Mesendoderm (in vitro differentiated cells): ENCODE data around the gene SLC25A43.
A peak's percentile ranks its signal among the peaks of the same experiment; 100 is the strongest.

Experiments
- DNase-seq: peaks from one replicate; pipeline ENCODE4 v3.0.0; 2013
- H2AK5ac ChIP-seq: 2 replicates; pipeline ENCODE4 v1.6.1; 2013; ENCODE audit warnings: low read length, inconsistent platforms
- H2BK120ac ChIP-seq: 2 replicates; pipeline ENCODE4 v1.6.1; 2013; ENCODE audit warnings: low read depth, mild to moderate bottlenecking, low read length, moderate library complexity, mixed read lengths
- H2BK15ac ChIP-seq: replicated peaks from 2 replicates; pipeline ENCODE4 v1.6.1; 2013; ENCODE audit warnings: low read depth, mild to moderate bottlenecking, moderate library complexity
- H2BK5ac ChIP-seq: 2 replicates; pipeline ENCODE4 v1.6.1; 2013; ENCODE audit warnings: low read length, inconsistent platforms
- H3K18ac ChIP-seq: 2 replicates; pipeline ENCODE4 v1.6.1; 2013; ENCODE audit warnings: mild to moderate bottlenecking, low read length, mixed read lengths
- H3K23ac ChIP-seq: one replicate; pipeline ENCODE4 v1.6.1; 2013; ENCODE audit warnings: low read length
- H3K27ac ChIP-seq: 2 replicates; pipeline ENCODE4 v1.5.1; 2013; ENCODE audit warnings: low read depth, mild to moderate bottlenecking, inconsistent platforms, low read length, moderate library complexity
- H3K27me3 ChIP-seq: 2 replicates; pipeline ENCODE4 v1.6.1; 2013; ENCODE audit warnings: low read length, control low read depth, mild to moderate bottlenecking, inconsistent platforms; ENCODE audit not compliant: insufficient read depth, poor library complexity
- H3K36me3 ChIP-seq: 2 replicates; pipeline ENCODE4 v1.6.1; 2013; ENCODE audit warnings: low read length, inconsistent platforms; ENCODE audit not compliant: control insufficient read depth, insufficient read depth
- H3K4ac ChIP-seq: one replicate; pipeline ENCODE4 v1.6.1; 2013; ENCODE audit warnings: low read depth, mild to moderate bottlenecking, low read length, moderate library complexity
- H3K4me1 ChIP-seq: 2 replicates; pipeline ENCODE4 v1.6.1; 2013; ENCODE audit warnings: low read depth, low read length, inconsistent platforms; ENCODE audit not compliant: control insufficient read depth
- H3K4me2 ChIP-seq: 2 replicates; pipeline ENCODE4 v1.6.1; 2013; ENCODE audit warnings: low read length
- H3K4me3 ChIP-seq: 2 replicates; pipeline ENCODE4 v1.5.1; 2013; ENCODE audit warnings: mild to moderate bottlenecking, low read length
- H3K56ac ChIP-seq: one replicate; pipeline ENCODE4 v1.6.1; 2013; ENCODE audit warnings: low read length
- H3K79me1 ChIP-seq: 2 replicates; pipeline ENCODE4 v1.6.1; 2013; ENCODE audit warnings: low read length, inconsistent platforms
- H3K79me2 ChIP-seq: 2 replicates; pipeline ENCODE4 v1.6.1; 2013; ENCODE audit warnings: mild to moderate bottlenecking, low read length; ENCODE audit not compliant: control insufficient read depth, insufficient read depth
- H3K9ac ChIP-seq: 2 replicates; pipeline ENCODE4 v1.6.1; 2013; ENCODE audit warnings: low read length, inconsistent platforms
- H4K5ac ChIP-seq: one replicate; pipeline ENCODE4 v1.6.1; 2013; ENCODE audit warnings: low read length
- H4K8ac ChIP-seq: one replicate; pipeline ENCODE4 v1.6.1; 2013; ENCODE audit warnings: low read depth, mild to moderate bottlenecking, control low read depth, low read length, moderate library complexity
- WGBS: extraction: QIAGEN DNeasy Blood & Tissue Kit; methylation state at CpG from one replicate; pipeline ENCODE4 v1.1.7; 2013; ENCODE audit warnings: low lambda C conversion rate, missing lambda C conversion rate; ENCODE audit not compliant: insufficient coverage; ENCODE audit errors: extremely low coverage; 5-methylcytosine and 5-hydroxymethylcytosine counted together

SLC25A43 gene

DNA sequence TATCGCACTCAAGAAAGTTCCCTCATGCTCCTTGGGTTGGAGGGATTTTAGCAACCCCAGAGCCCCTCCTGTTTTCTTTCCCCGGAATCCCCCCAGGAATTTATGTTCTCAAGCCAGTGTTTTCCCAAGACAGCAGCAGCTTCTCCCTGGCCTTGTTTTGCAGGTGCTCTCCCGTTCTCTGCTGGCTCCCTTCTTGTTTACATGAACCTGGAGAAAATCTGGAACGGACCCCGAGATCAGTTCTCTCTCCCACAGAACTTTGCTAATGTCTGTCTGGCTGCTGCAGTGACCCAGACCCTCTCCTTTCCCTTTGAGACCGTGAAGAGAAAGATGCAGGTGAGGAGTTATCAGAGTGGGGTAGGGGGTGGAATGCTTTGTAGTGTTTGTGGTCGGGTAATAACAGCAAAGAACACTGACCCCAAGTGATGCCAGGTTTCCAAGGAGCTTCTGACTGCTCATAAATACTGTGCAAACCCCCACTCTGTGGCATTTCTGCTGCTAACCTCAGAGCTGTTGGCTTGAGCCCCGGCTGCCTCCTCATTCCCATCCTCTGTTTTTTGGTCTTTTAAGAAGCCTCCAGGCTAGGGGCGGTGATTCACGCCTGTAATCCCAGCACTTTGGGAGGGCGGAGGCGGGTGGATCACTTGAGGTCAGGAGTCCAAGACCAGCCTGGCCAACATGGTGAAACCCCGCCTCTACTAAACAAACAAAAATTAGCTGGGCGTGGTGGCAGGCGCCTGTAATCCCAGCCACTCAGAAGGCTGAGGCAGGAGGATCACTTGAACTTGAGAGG, 11.1 kb downstream of the SLC25A43 start:
- Histone ChIP-seq H3K79me2 (no peaks in the 10 kb centered on the region), H2BK120ac (no peak overlapping the region), H3K9ac (no peak overlapping the region), H3K27me3 (no peaks in the 10 kb centered on the region), H3K36me3 (no peaks in the 10 kb centered on the region), H3K27ac (no peak overlapping the region), H3K4ac (no peak overlapping the region), H4K5ac (no peak overlapping the region), H3K4me2 (no peak overlapping the region), H3K56ac (no peak overlapping the region), H3K23ac (no peak overlapping the region), H4K8ac (no peak overlapping the region), H3K4me3 (no peak overlapping the region), H3K4me1 (no peaks in the 10 kb centered on the region), H2AK5ac (no peak overlapping the region), H3K18ac (no peak overlapping the region), H2BK15ac (no peak overlapping the region), H2BK5ac (no peak overlapping the region), H3K79me1 (no peaks in the 10 kb centered on the region)
- peak; percentile 38 for DNase-seq
- WGBS: no CpG with 5 or more reads among the region's 15 CpGs

DNA sequence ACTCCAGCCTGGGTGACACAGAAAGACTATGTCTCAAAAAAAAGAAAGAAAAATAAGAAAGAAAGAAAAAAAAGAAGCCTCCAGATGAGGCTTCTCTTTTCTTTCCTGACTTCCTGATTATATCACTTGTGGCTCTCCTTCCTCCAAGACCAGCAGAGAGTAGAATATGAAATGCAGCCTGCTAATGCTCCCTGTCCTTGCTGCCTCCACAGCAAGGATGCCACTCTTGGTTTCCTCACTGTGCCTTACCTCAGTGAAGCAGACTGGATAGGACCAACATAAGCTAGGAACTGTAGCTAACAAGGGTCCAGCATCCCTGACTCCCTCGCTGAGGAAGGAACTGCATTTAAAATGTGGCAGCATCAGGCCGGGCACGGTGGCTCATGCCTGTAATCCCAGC, 11.7 kb downstream of the SLC25A43 start:
- Histone ChIP-seq H2BK5ac (no peak overlapping the region), H3K23ac (no peak overlapping the region), H4K5ac (no peak overlapping the region), H3K27me3 (no peaks in the 10 kb centered on the region), H3K36me3 (no peaks in the 10 kb centered on the region), H2BK15ac (no peak overlapping the region), H3K56ac (no peak overlapping the region), H3K4me2 (no peak overlapping the region), H3K27ac (no peak overlapping the region), H3K4ac (no peak overlapping the region), H3K9ac (no peak overlapping the region), H3K4me1 (no peaks in the 10 kb centered on the region), H2BK120ac (no peak overlapping the region), H3K18ac (no peak overlapping the region), H2AK5ac (no peak overlapping the region), H3K4me3 (no peak overlapping the region), H4K8ac (no peak overlapping the region), H3K79me1 (no peaks in the 10 kb centered on the region), H3K79me2 (no peaks in the 10 kb centered on the region)
- DNase-seq: no peak
- WGBS: no CpG with 5 or more reads among the region's 3 CpGs

DNA sequence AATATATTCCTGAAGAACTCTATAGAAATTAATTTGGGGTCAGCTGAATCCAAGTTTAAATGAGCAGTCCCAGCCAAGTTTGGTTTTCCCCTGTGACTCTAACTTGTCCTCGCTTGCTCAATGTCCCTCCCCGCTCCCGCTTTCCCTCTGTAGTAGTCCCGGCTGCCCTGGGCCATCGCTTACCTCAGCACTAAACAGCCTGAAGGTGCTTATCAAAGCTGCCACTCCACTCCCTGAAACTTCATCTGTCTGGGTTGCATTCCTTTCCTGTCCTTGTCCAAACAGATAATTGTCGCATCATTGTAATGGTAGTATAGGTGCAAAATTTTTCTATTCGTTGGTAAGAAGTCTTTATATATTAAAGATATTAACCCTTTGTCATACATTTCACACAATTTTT, 12.8 kb downstream of the SLC25A43 start:
- H3K27ac ChIP-seq: no peak overlapping the region
- no peaks in the 10 kb centered on the region for H3K79me1 ChIP-seq
- no peak overlapping the region for H3K4ac ChIP-seq
- H2BK120ac ChIP-seq: no peak overlapping the region
- no peak overlapping the region for H3K18ac ChIP-seq
- peak; percentile 10 for DNase-seq
- no peaks in the 10 kb centered on the region for H3K27me3 ChIP-seq
- no peak overlapping the region for H4K5ac ChIP-seq
- H4K8ac ChIP-seq: no peak overlapping the region
- no peak overlapping the region for H2BK15ac ChIP-seq
- H2BK5ac ChIP-seq: no peak overlapping the region
- no peaks in the 10 kb centered on the region for H3K4me1 ChIP-seq
- no peak overlapping the region for H2AK5ac ChIP-seq
- H3K4me2 ChIP-seq: no peak overlapping the region
- no peak overlapping the region for H3K9ac ChIP-seq
- H3K36me3 ChIP-seq: no peaks in the 10 kb centered on the region
- H3K23ac ChIP-seq: no peak overlapping the region
- no peak overlapping the region for H3K56ac ChIP-seq
- WGBS: no CpG with 5 or more reads among the region's 7 CpGs
- H3K4me3 ChIP-seq: no peak overlapping the region
- no peaks in the 10 kb centered on the region for H3K79me2 ChIP-seq

DNA sequence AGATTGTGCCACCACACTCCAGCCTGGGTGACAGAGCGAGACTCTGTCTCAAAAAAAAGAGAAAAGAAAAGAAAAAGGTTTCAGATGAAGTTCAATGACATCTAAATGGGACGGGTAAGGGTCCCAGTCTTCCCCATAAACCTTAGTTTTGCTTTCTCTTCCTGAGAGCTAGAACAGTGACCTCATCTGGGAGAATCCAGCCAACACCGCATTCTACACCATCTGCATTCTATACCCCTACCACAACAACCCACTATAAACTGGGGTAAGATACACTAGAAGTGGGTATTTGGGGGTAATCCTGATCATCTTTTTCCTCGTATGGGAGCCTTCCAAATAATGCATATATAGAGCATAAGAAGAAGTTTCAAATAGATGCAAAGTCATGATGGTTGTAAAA, 18.2 kb downstream of the SLC25A43 start:
- no CpG with 5 or more reads among the region's 4 CpGs for WGBS
- peak; percentile 30 for DNase-seq
- H3K79me1 ChIP-seq: no peaks in the 10 kb centered on the region
- H3K56ac ChIP-seq: no peak overlapping the region
- H3K4me2 ChIP-seq: no peak overlapping the region
- H2BK5ac ChIP-seq: no peak overlapping the region
- H3K18ac ChIP-seq: no peak overlapping the region
- H4K5ac ChIP-seq: no peak overlapping the region
- H3K27me3 ChIP-seq: no peaks in the 10 kb centered on the region
- H2BK15ac ChIP-seq: no peak overlapping the region
- no peak overlapping the region for H3K27ac ChIP-seq
- H3K4me1 ChIP-seq: no peaks in the 10 kb centered on the region
- no peak overlapping the region for H2BK120ac ChIP-seq
- no peaks in the 10 kb centered on the region for H3K36me3 ChIP-seq
- H2AK5ac ChIP-seq: no peak overlapping the region
- no peaks in the 10 kb centered on the region for H3K79me2 ChIP-seq
- no peak overlapping the region for H4K8ac ChIP-seq
- H3K9ac ChIP-seq: no peak overlapping the region
- H3K4me3 ChIP-seq: no peak overlapping the region
- no peak overlapping the region for H3K23ac ChIP-seq
- H3K4ac ChIP-seq: no peak overlapping the region

DNA sequence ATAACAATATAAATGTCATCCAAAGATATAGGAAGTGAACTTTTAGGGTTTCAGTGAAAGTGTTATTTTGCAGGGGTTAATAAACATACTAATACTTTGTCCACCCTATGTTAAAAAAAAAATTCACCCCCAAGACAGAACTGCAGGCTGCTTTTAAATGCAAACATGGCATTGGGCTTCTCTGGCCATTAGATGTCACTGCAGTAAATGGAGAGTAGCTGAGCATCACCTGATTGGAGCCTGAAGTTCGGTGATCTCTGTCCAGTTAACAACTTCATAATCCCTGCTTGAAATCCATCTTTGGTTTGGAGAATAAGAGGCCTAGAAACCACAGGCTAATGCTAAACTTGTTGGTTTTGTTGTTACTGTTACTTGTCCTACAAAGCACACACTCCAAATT, 18.7 kb downstream of the SLC25A43 start:
- Histone ChIP-seq H3K4me3 (no peak overlapping the region), H4K5ac (no peak overlapping the region), H3K4me1 (no peaks in the 10 kb centered on the region), H2BK120ac (no peak overlapping the region), H2AK5ac (no peak overlapping the region), H3K56ac (no peak overlapping the region), H3K79me1 (no peaks in the 10 kb centered on the region), H3K23ac (no peak overlapping the region), H4K8ac (no peak overlapping the region), H3K4ac (no peak overlapping the region), H3K36me3 (no peaks in the 10 kb centered on the region), H3K4me2 (no peak overlapping the region), H3K79me2 (no peaks in the 10 kb centered on the region), H2BK5ac (no peak overlapping the region), H2BK15ac (no peak overlapping the region), H3K18ac (no peak overlapping the region), H3K27ac (no peak overlapping the region), H3K27me3 (no peaks in the 10 kb centered on the region), H3K9ac (no peak overlapping the region)
- peak; percentile 15 for DNase-seq
- no CpG with 5 or more reads among the region's 1 CpG for WGBS

DNA sequence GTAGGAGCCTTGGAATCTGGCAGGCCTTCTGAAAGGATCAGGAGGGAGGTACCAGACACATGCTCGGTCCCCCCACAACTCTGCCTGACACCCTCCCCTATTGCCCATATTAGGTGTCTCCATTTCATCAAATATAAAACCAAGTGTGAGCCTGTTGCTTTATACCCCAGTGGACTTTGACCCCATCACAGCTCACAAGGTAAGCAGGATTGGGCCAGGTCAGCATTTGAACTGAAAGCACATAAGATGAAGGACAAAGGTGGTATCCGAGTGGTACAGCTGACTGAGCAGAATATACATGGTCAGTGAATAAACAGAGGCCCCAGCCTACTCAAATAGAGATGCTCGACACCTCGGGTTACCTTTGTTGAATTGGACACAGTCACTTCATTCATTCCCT, 20.0 kb downstream of the SLC25A43 start:
- no peak overlapping the region for H3K4ac ChIP-seq
- H4K5ac ChIP-seq: no peak overlapping the region
- H3K27ac ChIP-seq: no peak overlapping the region
- H3K79me1 ChIP-seq: no peaks in the 10 kb centered on the region
- no peak overlapping the region for H2BK15ac ChIP-seq
- H3K4me2 ChIP-seq: no peak overlapping the region
- H2BK120ac ChIP-seq: no peak overlapping the region
- no peak overlapping the region for H2AK5ac ChIP-seq
- no peaks in the 10 kb centered on the region for H3K27me3 ChIP-seq
- H3K4me3 ChIP-seq: no peak overlapping the region
- H3K23ac ChIP-seq: no peak overlapping the region
- H3K56ac ChIP-seq: no peak overlapping the region
- no peaks in the 10 kb centered on the region for H3K36me3 ChIP-seq
- no CpG with 5 or more reads among the region's 4 CpGs for WGBS
- H4K8ac ChIP-seq: no peak overlapping the region
- H3K18ac ChIP-seq: no peak overlapping the region
- DNase-seq: no peak
- no peaks in the 10 kb centered on the region for H3K79me2 ChIP-seq
- no peak overlapping the region for H3K9ac ChIP-seq
- no peak overlapping the region for H2BK5ac ChIP-seq
- H3K4me1 ChIP-seq: no peaks in the 10 kb centered on the region
